SW 1271 (cell line): ENCODE measurements around the gene PROM1.

Source experiments
- DNase-seq, 2 experiments: peaks; one replicate each; lab custom pipeline; 2025; lab: John Stamatoyannopoulos, UW

PROM1 gene

GRCh38 chr4:16027114-16027513 lies 56.7 kb downstream of the PROM1 start:
- DNase-seq = no peak

GRCh38 chr4:16026160-16026761 lies 57.6 kb downstream of the PROM1 start:
- DNase-seq = peak in 1 of 2 experiments; percentile 46

- no peak for DNase-seq
Measured at GRCh38 chr4:16025268-16025667, 58.6 kb downstream of the PROM1 start.

GRCh38 chr4:16023776-16024408 lies 59.9 kb downstream of the PROM1 start:
- DNase-seq = no peak

GRCh38 chr4:16021804-16022560 lies 61.8 kb downstream of the PROM1 start:
- DNase-seq = no peak

- DNase-seq = no peak
Measured at GRCh38 chr4:16019649-16020048, 64.2 kb downstream of the PROM1 start.

- DNase-seq = no peak
Measured at GRCh38 chr4:16018841-16019240, 65.0 kb downstream of the PROM1 start.

- DNase-seq = no peak
Measured at GRCh38 chr4:16018061-16018676, 65.7 kb downstream of the PROM1 start.

- DNase-seq = no peak
Measured at GRCh38 chr4:16016536-16016935, 67.3 kb downstream of the PROM1 start.

GRCh38 chr4:16011173-16011572 lies 72.7 kb downstream of the PROM1 start:
- DNase-seq = no peak

GRCh38 chr4:16009153-16009552 lies 74.7 kb downstream of the PROM1 start:
- no peak for DNase-seq

GRCh38 chr4:16007471-16008095 lies 76.2 kb downstream of the PROM1 start:
- DNase-seq = no peak

- no peak for DNase-seq
Measured at GRCh38 chr4:16006771-16007446, 76.9 kb downstream of the PROM1 start.

- no peak for DNase-seq
Measured at GRCh38 chr4:16005676-16006075, 78.1 kb downstream of the PROM1 start.

- DNase-seq = peak; percentile 46 to 78
Measured at GRCh38 chr4:16001484-16001858, 82.4 kb downstream of the PROM1 start.

- no peak for DNase-seq
Measured at GRCh38 chr4:16000708-16001483, 82.9 kb downstream of the PROM1 start.

GRCh38 chr4:15996773-15997172 lies 87.0 kb downstream of the PROM1 start:
- no peak for DNase-seq

GRCh38 chr4:15995826-15996225 lies 88.0 kb downstream of the PROM1 start:
- DNase-seq = no peak

GRCh38 chr4:15992167-15992485 lies 91.7 kb downstream of the PROM1 start:
- no peak for DNase-seq

GRCh38 chr4:15990570-15991285 lies 93.1 kb downstream of the PROM1 start:
- no peak for DNase-seq

GRCh38 chr4:15989424-15989823 lies 94.4 kb downstream of the PROM1 start:
- DNase-seq = no peak
